ENCODE measurements around the gene PTPN12. TPM values are rescaled to one million over a fixed set of nuclear protein-coding genes. Genes with fewer than 3 reads are reported as not detected.
"Not testable (repeated sequence)": the region's sequence is repeated elsewhere in the genome, so short reads cannot be mapped to it uniquely, and the experiment has no call there.

The PTPN12 gene
- total and polyA plus RNA-seq, 7 donors = 16.5 to 52.6 (median 34.0) TPM

GRCh38 chr7:77520261-77520660 is 16.8 kb upstream of the PTPN12 start:
- intact Hi-C loops (cut with DNase I) = no loop called here
- WGBS, 3 donors = 71 to 78% (median 76%) methylated on average over 1 of the region's 1 CpG
- DNase-seq (no peak), ATAC-seq (no peak)
- TF ChIP-seq CTCF (IDR thresholded peaks at IDR 0.05) = no peak
- Histone ChIP-seq H3K27ac (no peak overlapping the region), H3K36me3 (ENCODE audit: insufficient read depth in 1 of 2, low read depth in 1 of 2) (no peaks in the 10 kb centered on the region), H3K4me1 (no peaks in the 10 kb centered on the region), H3K4me3 (no peak overlapping the region), H3K9me3 (no peaks in the 10 kb centered on the region), H3K27me3 (ENCODE audit: insufficient read depth in 3 of 3, low read length in 2 of 3) (no peaks in the 10 kb centered on the region)

GRCh38 chr7:77521537-77521936 is 15.6 kb upstream of the PTPN12 start:
- H3K4me3 ChIP-seq; H3K4me1 ChIP-seq; H3K27ac ChIP-seq; DNase-seq; H3K27me3 ChIP-seq (ENCODE audit: insufficient read depth in 3 of 3, low read length in 2 of 3); H3K36me3 ChIP-seq (ENCODE audit: insufficient read depth in 1 of 2, low read depth in 1 of 2); H3K9me3 ChIP-seq; ATAC-seq; intact Hi-C loops (cut with DNase I): not testable (repeated sequence)
- 92 to 96% (median 95%) methylated on average over 5 of the region's 5 CpGs for WGBS, 3 donors

- no peak for TF ChIP-seq CTCF (IDR thresholded peaks at IDR 0.05)
- intact Hi-C loops (cut with DNase I) = no loop called here
- H3K36me3 ChIP-seq (ENCODE audit: insufficient read depth in 1 of 2, low read depth in 1 of 2) = no peaks in the 10 kb centered on the region
- H3K27ac ChIP-seq = no peak overlapping the region
- ATAC-seq = no peak
- no peak overlapping the region for H3K4me3 ChIP-seq
- H3K4me1 ChIP-seq = no peaks in the 10 kb centered on the region
- DNase-seq = no peak
- no peaks in the 10 kb centered on the region for H3K9me3 ChIP-seq
- no peaks in the 10 kb centered on the region for H3K27me3 ChIP-seq (ENCODE audit: insufficient read depth in 3 of 3, low read length in 2 of 3)
Measured at GRCh38 chr7:77524731-77525130, 12.4 kb upstream of the PTPN12 start.

- 95 to 98% (median 98%) methylated on average over 2 of the region's 2 CpGs for WGBS, 3 donors
- no peaks in the 10 kb centered on the region for H3K4me1 ChIP-seq
- H3K36me3 ChIP-seq (ENCODE audit: insufficient read depth in 1 of 2, low read depth in 1 of 2) = no peaks in the 10 kb centered on the region
- intact Hi-C loops (cut with DNase I) = no loop called here
- H3K27me3 ChIP-seq (ENCODE audit: insufficient read depth in 3 of 3, low read length in 2 of 3) = no peaks in the 10 kb centered on the region
- ATAC-seq (no peak), DNase-seq (no peak)
- no peaks in the 10 kb centered on the region for H3K9me3 ChIP-seq
- no peak for TF ChIP-seq CTCF (IDR thresholded peaks at IDR 0.05)
- H3K27ac ChIP-seq = no peak overlapping the region
- H3K4me3 ChIP-seq = no peak overlapping the region
Measured at GRCh38 chr7:77525231-77525630, 11.9 kb upstream of the PTPN12 start.

GRCh38 chr7:77528368-77528767 is 8.7 kb upstream of the PTPN12 start:
- intact Hi-C loops (cut with DNase I) = no loop called here
- ATAC-seq (no peak), DNase-seq (no peak)
- no peaks in the 10 kb centered on the region for H3K27me3 ChIP-seq (ENCODE audit: insufficient read depth in 3 of 3, low read length in 2 of 3)
- no peaks in the 10 kb centered on the region for H3K4me1 ChIP-seq
- no peaks in the 10 kb centered on the region for H3K9me3 ChIP-seq
- H3K27ac ChIP-seq = no peak overlapping the region
- no peak overlapping the region for H3K4me3 ChIP-seq
- no peak for TF ChIP-seq CTCF (IDR thresholded peaks at IDR 0.05)
- H3K36me3 ChIP-seq (ENCODE audit: insufficient read depth in 1 of 2, low read depth in 1 of 2) = no peaks in the 10 kb centered on the region
